Measurements from ENCODE around the gene FAR1. TPM values are rescaled to one million over a fixed set of nuclear protein-coding genes. Genes with fewer than 3 reads are reported as not detected.

Gene FAR1
- total RNA-seq, 1 donor from 2014 or later = 139 TPM

GRCh38 chr11:13667245-13667644 is 1.2 kb upstream of the FAR1 start:
- TF ChIP-seq EZH2 (IDR thresholded peaks at IDR 0.05) = no peak
- TF ChIP-seq EZH2phosphoT487 (IDR thresholded peaks at IDR 0.05) = no peak
- TF ChIP-seq, protein P1, sequence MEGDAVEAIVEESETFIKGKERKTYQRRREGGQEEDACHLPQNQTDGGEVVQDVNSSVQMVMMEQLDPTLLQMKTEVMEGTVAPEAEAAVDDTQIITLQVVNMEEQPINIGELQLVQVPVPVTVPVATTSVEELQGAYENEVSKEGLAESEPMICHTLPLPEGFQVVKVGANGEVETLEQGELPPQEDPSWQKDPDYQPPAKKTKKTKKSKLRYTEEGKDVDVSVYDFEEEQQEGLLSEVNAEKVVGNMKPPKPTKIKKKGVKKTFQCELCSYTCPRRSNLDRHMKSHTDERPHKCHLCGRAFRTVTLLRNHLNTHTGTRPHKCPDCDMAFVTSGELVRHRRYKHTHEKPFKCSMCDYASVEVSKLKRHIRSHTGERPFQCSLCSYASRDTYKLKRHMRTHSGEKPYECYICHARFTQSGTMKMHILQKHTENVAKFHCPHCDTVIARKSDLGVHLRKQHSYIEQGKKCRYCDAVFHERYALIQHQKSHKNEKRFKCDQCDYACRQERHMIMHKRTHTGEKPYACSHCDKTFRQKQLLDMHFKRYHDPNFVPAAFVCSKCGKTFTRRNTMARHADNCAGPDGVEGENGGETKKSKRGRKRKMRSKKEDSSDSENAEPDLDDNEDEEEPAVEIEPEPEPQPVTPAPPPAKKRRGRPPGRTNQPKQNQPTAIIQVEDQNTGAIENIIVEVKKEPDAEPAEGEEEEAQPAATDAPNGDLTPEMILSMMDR (IDR thresholded peaks at IDR 0.05) = no peak
- Mint-ChIP-seq H3K36me3 (peaks cover 11% of the 10 kb centered on the region), H3K9me3 (no peaks in the 10 kb centered on the region), H3K27ac (no peak overlapping the region), H3K27me3 (ENCODE audit: insufficient read depth, low read depth) (peaks cover 2% of the 10 kb centered on the region), H3K4me1 (peaks cover 17% of the 10 kb centered on the region), H3K4me3 (peak overlapping the region; percentile 94)
- Histone ChIP-seq H3K9ac (no peak overlapping the region), H3F3A (ENCODE audit: low read depth) (no peaks in the 10 kb centered on the region), H3K4me2 (peak overlapping the region; percentile 79), H3K79me2 (ENCODE audit: low read depth) (peaks cover 37% of the 10 kb centered on the region), H3K36me3 (no peaks in the 10 kb centered on the region), H3K9me3 (ENCODE audit: low read depth) (no peaks in the 10 kb centered on the region), H2AFZ (replicated peaks) (peak overlapping the region; percentile 82), H4K20me1 (ENCODE audit: low read depth) (peaks cover 36% of the 10 kb centered on the region), H3K27ac (no peak overlapping the region), H3K4me3 (peak overlapping the region; percentile 97), H3K4me1 (peaks cover 17% of the 10 kb centered on the region), H3K27me3 (no peaks in the 10 kb centered on the region)
- DNase-seq (ENCODE audit: low spot score) = peak; percentile 12

GRCh38 chr11:13667795-13668101 is 720 bp upstream of the FAR1 start:
- Histone ChIP-seq H4K20me1 (ENCODE audit: low read depth) (peaks cover 41% of the 10 kb centered on the region), H3K27me3 (no peaks in the 10 kb centered on the region), H3K4me3 (peak overlapping the region; percentile 97), H3K4me2 (peak overlapping the region; percentile 79), H2AFZ (replicated peaks) (peak overlapping the region; percentile 82), H3K27ac (no peak overlapping the region), H3K36me3 (no peaks in the 10 kb centered on the region), H3K79me2 (ENCODE audit: low read depth) (peaks cover 42% of the 10 kb centered on the region), H3K9me3 (ENCODE audit: low read depth) (no peaks in the 10 kb centered on the region), H3K9ac (no peak overlapping the region), H3F3A (ENCODE audit: low read depth) (no peaks in the 10 kb centered on the region), H3K4me1 (peaks cover 22% of the 10 kb centered on the region)
- Mint-ChIP-seq H3K4me1 (peaks cover 17% of the 10 kb centered on the region), H3K9me3 (no peaks in the 10 kb centered on the region), H3K27me3 (ENCODE audit: insufficient read depth, low read depth) (peaks cover 2% of the 10 kb centered on the region), H3K27ac (peak overlapping the region; percentile 89), H3K4me3 (peak overlapping the region; percentile 94), H3K36me3 (peaks cover 11% of the 10 kb centered on the region)
- TF ChIP-seq, protein P1 (IDR thresholded peaks at IDR 0.05) = no peak
- TF ChIP-seq EZH2 (IDR thresholded peaks at IDR 0.05) (no peak), EZH2phosphoT487 (IDR thresholded peaks at IDR 0.05) (no peak)
- DNase-seq (ENCODE audit: low spot score) = no peak

- Mint-ChIP-seq H3K27ac (peak overlapping the region; percentile 89), H3K9me3 (no peaks in the 10 kb centered on the region), H3K36me3 (peaks cover 15% of the 10 kb centered on the region), H3K27me3 (ENCODE audit: insufficient read depth, low read depth) (peaks cover 2% of the 10 kb centered on the region), H3K4me1 (peaks cover 17% of the 10 kb centered on the region), H3K4me3 (peak overlapping the region; percentile 95)
- TF ChIP-seq EZH2 (IDR thresholded peaks at IDR 0.05) = no peak
- TF ChIP-seq, protein P1 (IDR thresholded peaks at IDR 0.05) = peak; percentile 2
- Histone ChIP-seq H3K4me1 (peaks cover 25% of the 10 kb centered on the region), H3K27ac (peak overlapping the region; percentile 80), H2AFZ (replicated peaks) (peak overlapping the region; percentile 73), H3K27me3 (no peaks in the 10 kb centered on the region), H3K36me3 (no peaks in the 10 kb centered on the region), H3K4me2 (peak overlapping the region; percentile 96), H3K4me3 (peak overlapping the region; percentile 97), H3F3A (ENCODE audit: low read depth) (no peaks in the 10 kb centered on the region), H3K9me3 (ENCODE audit: low read depth) (no peaks in the 10 kb centered on the region), H3K9ac (peak overlapping the region; percentile 81), H4K20me1 (ENCODE audit: low read depth) (peaks cover 49% of the 10 kb centered on the region), H3K79me2 (ENCODE audit: low read depth) (peaks cover 55% of the 10 kb centered on the region)
- DNase-seq (ENCODE audit: low spot score) = no peak
Measured at GRCh38 chr11:13668957-13669521, 571 bp downstream of the FAR1 start.
